HL-60 (cell line): ENCODE measurements around the gene TMF1.

Source experiments
- DNase-seq, 2 experiments: peaks; one replicate each; pipeline ENCODE4 v3.0.0-alpha.2; 2010 to 2020; ENCODE audit warnings: low read depth in 1 of 2, low spot score in 1 of 2
- H3K27ac ChIP-seq: fragments of 250-450 bp; sonication (Bioruptor Pico); replicated peaks from 2 replicates; pipeline ENCODE4 v1.5.1; 2020; ENCODE audit warnings: mild to moderate bottlenecking, moderate library complexity
- H3K27me3 ChIP-seq: fragments of 250-450 bp; sonication (Bioruptor Pico); 2 replicates; pipeline ENCODE4 v1.5.1; 2021; ENCODE audit warnings: mild to moderate bottlenecking, moderate library complexity; ENCODE audit not compliant: insufficient read depth, poor library complexity, severe bottlenecking
- H3K4me3 ChIP-seq: replicated peaks from 2 replicates; pipeline ENCODE4 v1.5.1; 2011; ENCODE audit warnings: mild to moderate bottlenecking, control low read depth, low read length; ENCODE audit not compliant: insufficient read depth
- CTCF ChIP-seq: IDR thresholded peaks from one replicate; pipeline ENCODE4 v1.5.1; 2011; ENCODE audit warnings: low read length, control low read depth, inconsistent platforms; ENCODE audit not compliant: insufficient read depth
- GABPA ChIP-seq: IDR thresholded peaks from 2 replicates; pipeline ENCODE4 v1.6.1; 2012; ENCODE audit warnings: low read depth
- POLR2AphosphoS5 ChIP-seq: IDR thresholded peaks from 2 replicates; pipeline ENCODE4 v1.6.1; 2012; ENCODE audit warnings: low read depth
- REST ChIP-seq: IDR thresholded peaks from 2 replicates; pipeline ENCODE4 v1.6.1; 2012; ENCODE audit warnings: low read depth; ENCODE audit not compliant: insufficient replicate concordance
- SPI1 ChIP-seq: IDR thresholded peaks from 2 replicates; pipeline ENCODE4 v1.6.1; 2012; ENCODE audit warnings: low read depth, mild to moderate bottlenecking, borderline replicate concordance

The TMF1 gene

GRCh38 chr3:68999158-68999557 lies 53.0 kb downstream of the TMF1 start:
- TF ChIP-seq GABPA (no peak), CTCF (no peak), POLR2AphosphoS5 (no peak), REST (no peak)
- no peak for DNase-seq

GRCh38 chr3:68997887-68998286 lies 54.2 kb downstream of the TMF1 start:
- H3K27me3 ChIP-seq, result no peaks in the 10 kb centered on the region
- H3K27ac ChIP-seq, result no peak overlapping the region
- TF ChIP-seq GABPA (no peak), SPI1 (no peak), CTCF (no peak), REST (no peak), POLR2AphosphoS5 (no peak)
- no peak for DNase-seq
- no peak overlapping the region for H3K4me3 ChIP-seq

More at GRCh38 chr3:68999158-68999557, 53.0 kb downstream of the TMF1 start:
- H3K4me3 ChIP-seq, result no peak overlapping the region
- H3K27me3 ChIP-seq, result no peaks in the 10 kb centered on the region
- no peak overlapping the region for H3K27ac ChIP-seq

GRCh38 chr3:68996356-68996995 lies 55.7 kb downstream of the TMF1 start:
- DNase-seq, result no peak
- Histone ChIP-seq H3K27me3 (no peaks in the 10 kb centered on the region), H3K4me3 (no peak overlapping the region), H3K27ac (no peak overlapping the region)
- TF ChIP-seq CTCF, result no peak
- TF ChIP-seq GABPA, result no peak
- TF ChIP-seq POLR2AphosphoS5, result no peak
- no peak for TF ChIP-seq REST
- no peak for TF ChIP-seq SPI1
